Adrenal gland (tissue), 5 donors: ENCODE data around the gene ROR2.

ENCODE experiments used
- POLR2A ChIP-seq, 2 donors: fragments of 450-650 bp; IDR thresholded peaks; one replicate each; pipeline ENCODE4 v1.6.1; 2017; ENCODE audit warnings: antibody characterized with exemption in 2 of 2, mild to moderate bottlenecking in 2 of 2, moderate library complexity in 1 of 2
- TF ChIP-seq, protein P1 (sequence below), 6 experiments: fragments of 450-650 bp in 4 of 6; fragments of 200-600 bp in 2 of 6; sonication (generic) in 1 of 6; IDR thresholded peaks; 1 replicate in 5 of 6; 2 replicates in 1 of 6; pipeline versions ENCODE4 v1.5.1 to v1.8.0; 2016 to 2021; ENCODE audit warnings: antibody characterized with exemption in 6 of 6, mild to moderate bottlenecking in 2 of 6, moderate library complexity in 1 of 6
- donor health status: DM: no; HTN: no; CAD: no.

GRCh38 chr9:91813176-91813795 lies 136.7 kb downstream of the ROR2 start:
- TF ChIP-seq, protein P1, sequence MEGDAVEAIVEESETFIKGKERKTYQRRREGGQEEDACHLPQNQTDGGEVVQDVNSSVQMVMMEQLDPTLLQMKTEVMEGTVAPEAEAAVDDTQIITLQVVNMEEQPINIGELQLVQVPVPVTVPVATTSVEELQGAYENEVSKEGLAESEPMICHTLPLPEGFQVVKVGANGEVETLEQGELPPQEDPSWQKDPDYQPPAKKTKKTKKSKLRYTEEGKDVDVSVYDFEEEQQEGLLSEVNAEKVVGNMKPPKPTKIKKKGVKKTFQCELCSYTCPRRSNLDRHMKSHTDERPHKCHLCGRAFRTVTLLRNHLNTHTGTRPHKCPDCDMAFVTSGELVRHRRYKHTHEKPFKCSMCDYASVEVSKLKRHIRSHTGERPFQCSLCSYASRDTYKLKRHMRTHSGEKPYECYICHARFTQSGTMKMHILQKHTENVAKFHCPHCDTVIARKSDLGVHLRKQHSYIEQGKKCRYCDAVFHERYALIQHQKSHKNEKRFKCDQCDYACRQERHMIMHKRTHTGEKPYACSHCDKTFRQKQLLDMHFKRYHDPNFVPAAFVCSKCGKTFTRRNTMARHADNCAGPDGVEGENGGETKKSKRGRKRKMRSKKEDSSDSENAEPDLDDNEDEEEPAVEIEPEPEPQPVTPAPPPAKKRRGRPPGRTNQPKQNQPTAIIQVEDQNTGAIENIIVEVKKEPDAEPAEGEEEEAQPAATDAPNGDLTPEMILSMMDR (IDR thresholded peaks at IDR 0.05), result no peak
- no peak for TF ChIP-seq POLR2A (IDR thresholded peaks at IDR 0.05)
